Activated T-cell treated with anti-CD3 and anti-CD28 coated beads for 48 hours (primary cell): ENCODE results near the gene PROX2.

Experiments used
- DNase-seq: peaks from one replicate; pipeline ENCODE4 v3.0.0-alpha.2; 2020; ENCODE audit warnings: low read depth

Gene PROX2

GRCh38 chr14:74875204-74875603, 741 bp downstream of the PROX2 start:
- DNase-seq: no peak

- DNase-seq: no peak
Observed at GRCh38 chr14:74871819-74872218, 4.1 kb downstream of the PROX2 start.

GRCh38 chr14:74868739-74869138, 7.2 kb downstream of the PROX2 start:
- DNase-seq: no peak

- DNase-seq: peak; percentile 44
Observed at GRCh38 chr14:74867673-74868072, 8.3 kb downstream of the PROX2 start.

- no peak for DNase-seq
Observed at GRCh38 chr14:74866708-74867389, 9.1 kb downstream of the PROX2 start.

- DNase-seq: no peak
Observed at GRCh38 chr14:74865156-74865555, 10.8 kb downstream of the PROX2 start.

GRCh38 chr14:74864198-74864597, 11.7 kb downstream of the PROX2 start:
- no peak for DNase-seq

GRCh38 chr14:74863274-74863673, 12.7 kb downstream of the PROX2 start:
- DNase-seq: no peak

GRCh38 chr14:74861734-74862090, 14.2 kb downstream of the PROX2 start:
- DNase-seq: no peak

- DNase-seq: peak; percentile 83
Observed at GRCh38 chr14:74860899-74861733, 14.8 kb downstream of the PROX2 start.

GRCh38 chr14:74859757-74860552, 16.0 kb downstream of the PROX2 start:
- no peak for DNase-seq

GRCh38 chr14:74858022-74858421, 17.9 kb downstream of the PROX2 start:
- DNase-seq: no peak

GRCh38 chr14:74856366-74856765, 19.6 kb downstream of the PROX2 start:
- no peak for DNase-seq

- DNase-seq: no peak
Observed at GRCh38 chr14:74855945-74856344, 20.0 kb downstream of the PROX2 start.

GRCh38 chr14:74855021-74855420, 20.9 kb downstream of the PROX2 start:
- no peak for DNase-seq

- no peak for DNase-seq
Observed at GRCh38 chr14:74853581-74853980, 22.4 kb downstream of the PROX2 start.

- DNase-seq: no peak
Observed at GRCh38 chr14:74852922-74853530, 22.9 kb downstream of the PROX2 start.

GRCh38 chr14:74848768-74849167, 27.2 kb downstream of the PROX2 start:
- no peak for DNase-seq

GRCh38 chr14:74846968-74847665, 28.8 kb downstream of the PROX2 start:
- DNase-seq: no peak

- no peak for DNase-seq
Observed at GRCh38 chr14:74846168-74846567, 29.8 kb downstream of the PROX2 start.

- DNase-seq: no peak
Observed at GRCh38 chr14:74843653-74844052, 32.3 kb downstream of the PROX2 start.
